K562 (cell line): Measurements from ENCODE around the gene TM2D3. TPM values are rescaled to one million over a fixed set of nuclear protein-coding genes. Genes with fewer than 3 reads are reported as not detected.

Source experiments
- ATAC-seq: fragments of 200-7000 bp; cut with Tn5 transposase; 3 replicates; pipeline ENCODE4 v1.9.1; 2020; ENCODE audit warnings: moderate library complexity
- BruUV-seq: library from RNA; stranded (reverse); fragments of 400-500 nt; replicated peaks from 2 replicates; lab custom pipeline; 2021; lab: Mats Ljungman, UMichigan
- CTCF ChIA-PET: fragments of 300-600 bp; formaldehyde crosslinking; extraction: SDS; loops from one replicate; lab custom pipeline; 2021; ENCODE audit warnings: low intra/inter-chr PET ratio; lab: Yijun Ruan, JAX
- POLR2A ChIA-PET: fragments of 300-600, 350-650 bp; sonication (Branson Sonifier 250); formaldehyde crosslinking; extraction: SDS; loops from one replicate; lab custom pipeline; 2021; ENCODE audit warnings: antibody characterized with exemption, inconsistent platforms; lab: Yijun Ruan, JAX
- DNase-seq, 4 experiments: peaks; one replicate each; pipeline versions ENCODE4 v3.0.0 to v3.0.0-alpha.2; 2011 to 2018; ENCODE audit warnings: low spot score in 3 of 4, mixed read lengths in 3 of 4; ENCODE audit errors: extremely low read depth in 1 of 4
- FAIRE-seq: peaks from 2 replicates; lab custom pipeline; 2011; peaks lifted over from hg19 to GRCh38; lab: Jason Lieb, UNC
- H2AFZ ChIP-seq: 2 replicates; pipeline ENCODE4 v1.6.0; 2011; ENCODE audit warnings: low read depth, low read length, control low read depth, inconsistent platforms
- H3K27ac ChIP-seq: fragments of 200-600 bp; 3 replicates; pipeline ENCODE4 v1.8.0; 2011; ENCODE audit warnings: low read depth, mild to moderate bottlenecking, control low read depth, inconsistent platforms, low read length, moderate library complexity, mixed read lengths; ENCODE audit errors: extremely low read depth
- H3K27me3 ChIP-seq, 2 experiments: fragments of 300-600 bp in 1 of 2; 2 replicates in 1 of 2; 3 replicates in 1 of 2; pipeline versions ENCODE4 v1.6.0 to v1.8.0; 2011; ENCODE audit warnings: inconsistent platforms in 2 of 2, low read length in 2 of 2, mild to moderate bottlenecking in 1 of 2, mixed read lengths in 1 of 2, moderate library complexity in 1 of 2; ENCODE audit not compliant: control insufficient read depth in 2 of 2, insufficient read depth in 2 of 2
- H3K36me3 ChIP-seq: fragments of 300-600 bp; 3 replicates; pipeline ENCODE4 v1.8.0; 2011; ENCODE audit warnings: mild to moderate bottlenecking, low read length, inconsistent platforms; ENCODE audit not compliant: control insufficient read depth, insufficient read depth
- H3K4me1 ChIP-seq, 2 experiments: fragments of 200-600 bp in 1 of 2; replicated peaks in 1 of 2; 2 replicates in 1 of 2; 3 replicates in 1 of 2; pipeline versions ENCODE4 v1.5.1 to v1.8.0; 2011; ENCODE audit warnings: inconsistent platforms in 2 of 2, low read length in 2 of 2, mild to moderate bottlenecking in 1 of 2, mixed read lengths in 1 of 2, moderate library complexity in 1 of 2; ENCODE audit not compliant: control insufficient read depth in 2 of 2, insufficient read depth in 2 of 2
- H3K4me2 ChIP-seq: 2 replicates; pipeline ENCODE4 v1.6.1; 2011; ENCODE audit warnings: low read length, control low read depth, inconsistent platforms, mixed read lengths; ENCODE audit not compliant: insufficient read depth
- H3K4me3 ChIP-seq: fragments of 200-600 bp; sonication (generic), shearing (Covaris generic); 2 replicates; pipeline ENCODE4 v1.5.1; 2016; ENCODE audit warnings: control low read depth, inconsistent platforms
- H3K79me2 ChIP-seq: fragments of 200-600 bp; 3 replicates; pipeline ENCODE4 v1.8.0; 2011; ENCODE audit warnings: low read length, inconsistent platforms; ENCODE audit not compliant: control insufficient read depth, insufficient read depth
- H3K9ac ChIP-seq, 2 experiments: 2 replicates each; pipeline versions ENCODE4 v1.6.0 to v1.6.1; 2011; ENCODE audit warnings: low read depth in 2 of 2, low read length in 2 of 2, control low read depth in 1 of 2, inconsistent platforms in 1 of 2, mild to moderate bottlenecking in 1 of 2, mixed read lengths in 1 of 2; ENCODE audit not compliant: insufficient read depth in 1 of 2
- H3K9me1 ChIP-seq: one replicate; pipeline ENCODE4 v1.6.0; 2011; ENCODE audit warnings: inconsistent platforms, mild to moderate bottlenecking, low read length, moderate library complexity; ENCODE audit not compliant: control insufficient read depth, insufficient read depth
- H3K9me3 ChIP-seq: replicated peaks from 2 replicates; pipeline ENCODE4 v1.5.1; 2011; ENCODE audit warnings: low read depth, low read length, inconsistent platforms; ENCODE audit not compliant: control insufficient read depth, insufficient read depth
- H4K20me1 ChIP-seq: replicated peaks from 2 replicates; pipeline ENCODE4 v1.6.1; 2011; ENCODE audit warnings: low read length, inconsistent platforms, mixed read lengths; ENCODE audit not compliant: control insufficient read depth, insufficient read depth
- CREB3 ChIP-seq: fragments of 450-650 bp; conservative IDR thresholded peaks from 2 replicates; pipeline ENCODE4 v1.6.1; 2016; ENCODE audit warnings: missing genetic modification characterization, low read depth, mild to moderate bottlenecking, missing compliant biosample characterization, moderate library complexity
- CXXC5 ChIP-seq: fragments of 250-450 bp; sonication (Bioruptor Pico); IDR thresholded peaks from 2 replicates; pipeline ENCODE4 v1.8.0; 2022; ENCODE audit warnings: inconsistent platforms, mild to moderate bottlenecking, moderate library complexity
- E2F1 ChIP-seq: sonication (generic); formaldehyde crosslinking; IDR thresholded peaks from 2 replicates; pipeline ENCODE4 v1.8.1; 2023; ENCODE audit warnings: mild to moderate bottlenecking, missing genetic modification reagents, moderate library complexity
- EZH2 ChIP-seq: IDR thresholded peaks from 2 replicates; pipeline ENCODE4 v1.6.1; 2012; ENCODE audit warnings: low read depth, mild to moderate bottlenecking, inconsistent platforms, low read length, borderline replicate concordance
- IFI16 ChIP-seq: fragments of 250-450 bp; sonication (Bioruptor Pico); IDR thresholded peaks from 2 replicates; pipeline ENCODE4 v2.1.2; 2022; ENCODE audit warnings: mild to moderate bottlenecking, inconsistent platforms
- MLX ChIP-seq, 2 experiments: fragments of 450-650 bp in 1 of 2; sonication (generic) in 1 of 2; formaldehyde crosslinking; conservative IDR thresholded peaks; 2 replicates each; pipeline versions ENCODE4 v1.4.0 to v1.8.1; 2020 to 2022; ENCODE audit warnings: mild to moderate bottlenecking in 1 of 2, missing genetic modification reagents in 1 of 2
- PTBP1 ChIP-seq: fragments of 200-400 bp; formaldehyde crosslinking; IDR thresholded peaks from 2 replicates; pipeline ENCODE4 v1.6.1; 2017; ENCODE audit warnings: low read depth, low read length
- RCOR1 ChIP-seq, 2 experiments: IDR thresholded peaks; 2 replicates each; pipeline ENCODE4 v1.6.1; 2012; ENCODE audit warnings: low read depth in 2 of 2, low read length in 2 of 2, borderline replicate concordance in 1 of 2, improper control_type of control experiment in 1 of 2
- RFX1 ChIP-seq: fragments of 450-650 bp; IDR thresholded peaks from 2 replicates; pipeline ENCODE4 v1.6.1; 2016; ENCODE audit warnings: mild to moderate bottlenecking, moderate library complexity
- RFX7 ChIP-seq: fragments of 250-450 bp; sonication (Bioruptor Pico); IDR thresholded peaks from 2 replicates; pipeline ENCODE4 v1.5.1; 2021; ENCODE audit warnings: mild to moderate bottlenecking
- YBX1 ChIP-seq: fragments of 450-650 bp; IDR thresholded peaks from 2 replicates; pipeline ENCODE4 v1.7.1; 2016; ENCODE audit warnings: mild to moderate bottlenecking
- ZFP36 ChIP-seq: fragments of 150-350 bp; IDR thresholded peaks from 2 replicates; pipeline ENCODE4 v1.6.1; 2018; ENCODE audit warnings: low read length, low read depth; ENCODE audit not compliant: partially characterized antibody
- ZNF197 ChIP-seq: fragments of 200-800 bp; sonication (Bioruptor generic); IDR thresholded peaks from 2 replicates; pipeline ENCODE4 v1.6.1; 2016; ENCODE audit warnings: low read depth, missing genetic modification characterization, missing compliant biosample characterization
- ZNF232 ChIP-seq: sonication (generic); formaldehyde crosslinking; IDR thresholded peaks from 2 replicates; pipeline ENCODE4 v1.8.0; 2022; ENCODE audit warnings: mild to moderate bottlenecking, missing genetic modification reagents
- ZNF778 ChIP-seq: fragments of 450-650 bp; formaldehyde crosslinking; IDR thresholded peaks from 2 replicates; pipeline ENCODE4 v1.4.0; 2020; ENCODE audit warnings: mild to moderate bottlenecking, moderate library complexity
- WGBS: fragments of 100-300 bp; shearing (Covaris generic); methylation state at CpG from one replicate; pipeline ENCODE4 v1.1.6; 2016; ENCODE audit warnings: low coverage, mixed read lengths; ENCODE audit not compliant: insufficient coverage; ENCODE audit errors: missing lambda C conversion rate; 5-methylcytosine and 5-hydroxymethylcytosine counted together
- in situ Hi-C: fragments of 300-500 bp; cut with MboI; formaldehyde crosslinking; loops from 4 replicates; pipeline ENCODE4 v1.15.0; 2018; ENCODE audit warnings: inconsistent platforms, mixed read lengths
- intact Hi-C: fragments of 100-400 bp; cut with micrococcal nuclease; formaldehyde crosslinking; loops from 2 replicates; pipeline ENCODE4 v1.14.2; 2022
- polyA plus RNA-seq, 8 experiments: library from polyadenylated mRNA; depleted of rRNA in 4 of 8; stranded (reverse) in 5 of 8; unstranded in 3 of 8; fragments of >200 nt; fragmentation: Nextera tagmentation in 2 of 8; fragmentation: Illumina TruSeq in 1 of 8; extraction: Ambion mirVana in 2 of 8; extraction: Trizol in 1 of 8; gene quantifications; 2 replicates each; pipeline versions ENCODE4 v1.2.1 to v1.2.3, GENCODE V29; 2011 to 2014; ENCODE audit warnings: inconsistent platforms in 1 of 8, missing spikeins in 1 of 8
- total RNA-seq, 7 experiments: library from RNA; depleted of rRNA in 6 of 7; stranded (reverse); fragments of >200 nt in 6 of 7; fragmentation: Illumina TruSeq in 2 of 7; extraction: Trizol in 2 of 7; gene quantifications; 2 replicates each; pipeline versions ENCODE4 v1.2.1 to v1.2.3, GENCODE V29; 2011 to 2021; ENCODE audit warnings: low replicate concordance in 1 of 7

Gene TM2D3
- total and polyA plus RNA-seq, 9 of the 15 experiments (the other 6 are each of a cell fraction or from before 2014, with no cell fraction given): 16.5 to 67.9 (median 31.3) TPM

- TF ChIP-seq RCOR1 (IDR thresholded peaks at IDR 0.05; ENCODE audit: borderline replicate concordance in 1 of 2, low read depth in 2 of 2, low read length in 2 of 2): peak in 1 of 2 experiments; percentile 62; a peak in 2 of 4 replicates
- no peak for TF ChIP-seq MLX (CRISPR knock-in tag; conservative IDR thresholded peaks at IDR 0.05)
- TF ChIP-seq PTBP1: no peak
- TF ChIP-seq, all 486 proteins: peak for 7
Observed at GRCh38 chr15:101637038-101637437, 15.1 kb downstream of the TM2D3 start (continued).

- Histone ChIP-seq H2AFZ (no peak overlapping the region), H4K20me1 (no peaks in the 10 kb centered on the region), H3K9me1 (no peaks in the 10 kb centered on the region), H3K4me3 (no peak overlapping the region), H3K27me3 (no peaks in the 10 kb centered on the region), H3K79me2 (no peaks in the 10 kb centered on the region), H3K36me3 (peaks cover 20% of the 10 kb centered on the region), H3K4me1 (no peaks in the 10 kb centered on the region; a peak in 1 of 5 replicates), H3K9me3 (no peaks in the 10 kb centered on the region), H3K4me2 (no peak overlapping the region), H3K9ac (no peak overlapping the region), H3K27ac (no peak overlapping the region)
- in situ Hi-C loops: no loop called here
- WGBS: 36% methylated on average over 7 of the region's 7 CpGs
- ChIA-PET CTCF (no interaction called here), POLR2A (interaction anchor here (1.1 to 1.2 kb wide), 2 partner anchors 14 to 343 kb away, joined by 3 read pairs; no protein-coding TSS in a partner anchor)
- no peak for FAIRE-seq
- peak; percentile 51; the same call in 2 of the 3 replicates for ATAC-seq
- intact Hi-C loops: no loop called here
- peak in 1 of 4 experiments; percentile 28 for DNase-seq
- BruUV-seq: no TSS peak
- TF ChIP-seq RFX1 (peak; percentile 34; the same call in 1 of the 2 replicates), ZNF778 (CRISPR knock-in tag) (no peak), YBX1 (no peak), EZH2 (no peak), E2F1 (CRISPR knock-in tag) (no peak), CREB3 (tag) (0 out of 2 replicates have a peak, but pooled peaks have one; percentile 34), IFI16 (CRISPR knock-in tag) (no peak), ZNF197 (CRISPR knock-in tag) (no peak), ZNF232 (CRISPR knock-in tag) (no peak), RFX7 (CRISPR knock-in tag) (no peak), CXXC5 (no peak), ZFP36 (peak; percentile 67)
Observed at GRCh38 chr15:101635944-101636727, 16.0 kb downstream of the TM2D3 start.
